H54 (cell line): ENCODE measurements around the gene DLX4.

ENCODE experiments used
- DNase-seq: peaks from one replicate; pipeline ENCODE4 v3.0.0; 2011; ENCODE audit warnings: low spot score, mixed read lengths; ENCODE audit not compliant: insufficient read length
- FAIRE-seq: peaks from 3 replicates; lab custom pipeline; 2011; peaks lifted over from hg19 to GRCh38; lab: Jason Lieb, UNC
- POLR2A ChIP-seq: IDR thresholded peaks from 2 replicates; pipeline ENCODE4 v1.6.1; 2011; ENCODE audit warnings: low read depth, mild to moderate bottlenecking, low read length

DLX4 gene

DNA sequence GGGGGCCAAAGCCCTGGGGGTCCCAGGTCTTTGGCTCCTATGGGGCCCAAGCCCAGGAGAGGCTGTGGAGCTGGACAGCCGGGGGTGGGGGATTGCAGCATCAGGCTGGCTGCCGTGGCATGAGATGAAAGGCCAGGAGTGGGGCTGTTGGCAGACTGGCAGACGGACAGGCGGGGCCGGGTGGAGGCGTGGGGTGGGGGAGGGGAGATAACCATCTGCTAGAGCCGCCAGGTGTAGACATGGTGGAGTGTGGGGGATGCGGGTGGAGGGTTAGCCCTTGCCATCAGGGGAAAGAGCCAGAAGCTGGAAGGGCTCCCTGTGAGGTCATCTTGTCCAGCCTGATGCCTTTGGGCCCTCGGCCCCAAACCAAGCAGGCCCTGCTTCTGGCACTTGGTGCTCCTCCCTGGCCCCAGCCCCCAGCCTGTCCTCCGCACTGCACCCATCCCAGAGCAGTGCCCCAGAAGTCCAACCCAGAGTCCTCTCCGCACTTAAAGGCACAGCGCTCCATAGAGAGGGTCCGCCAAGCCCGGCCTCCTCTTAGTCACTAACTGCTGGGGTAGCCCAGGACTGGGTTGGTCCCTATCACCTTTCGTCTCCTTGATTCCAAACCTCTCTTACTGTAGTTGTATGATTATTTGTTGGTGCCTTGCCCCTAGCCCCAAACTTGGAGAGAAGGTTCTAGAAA is 33.3 kb upstream of the DLX4 start:
- FAIRE-seq (no peak), DNase-seq (no peak)

DNA sequence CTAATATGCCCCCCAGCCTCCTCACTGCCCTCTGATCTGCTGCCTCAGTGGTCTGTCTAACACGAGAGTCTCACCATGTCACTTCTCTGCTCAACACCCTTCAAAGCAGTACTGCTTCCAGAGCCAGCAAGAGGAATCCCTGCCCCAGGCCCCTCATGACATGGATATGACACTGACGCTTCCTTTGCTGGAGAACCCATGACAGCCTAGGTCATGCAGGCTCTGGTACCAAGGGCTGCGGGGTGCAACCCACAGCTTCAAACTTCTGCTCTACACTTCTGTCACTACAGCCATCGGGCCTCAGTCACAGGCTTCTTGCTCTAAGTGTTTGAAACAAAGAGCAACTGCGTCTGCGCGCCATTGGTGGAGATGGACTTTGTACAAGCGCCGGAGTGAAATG is 32.6 kb upstream of the DLX4 start:
- DNase-seq (no peak), FAIRE-seq (no peak)
- TF ChIP-seq POLR2A: no peak

More for the DNA sequence above, 33.3 kb upstream of the DLX4 start:
- no peak for TF ChIP-seq POLR2A

DNA sequence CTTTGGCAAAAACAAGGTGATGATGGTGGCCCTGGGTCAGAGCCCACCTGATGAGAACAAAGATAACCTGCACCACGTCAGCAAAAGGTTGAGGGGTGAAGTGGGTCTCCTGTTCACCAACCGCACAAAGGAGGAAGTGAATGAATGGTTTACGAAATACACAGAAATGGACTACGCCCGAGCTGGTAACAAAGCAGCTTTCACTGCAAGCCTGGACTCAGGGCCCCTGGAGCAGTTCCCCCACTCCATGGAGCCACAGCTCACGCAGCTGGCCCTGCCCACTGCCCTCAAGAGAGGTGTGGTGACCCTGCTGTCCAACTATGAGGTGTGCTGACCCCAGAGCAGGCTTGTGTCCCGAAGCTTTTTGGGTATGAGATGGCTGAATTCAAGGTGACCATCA is 29.7 kb upstream of the DLX4 start:
- no peak for TF ChIP-seq POLR2A
- FAIRE-seq (no peak), DNase-seq (no peak)

DNA sequence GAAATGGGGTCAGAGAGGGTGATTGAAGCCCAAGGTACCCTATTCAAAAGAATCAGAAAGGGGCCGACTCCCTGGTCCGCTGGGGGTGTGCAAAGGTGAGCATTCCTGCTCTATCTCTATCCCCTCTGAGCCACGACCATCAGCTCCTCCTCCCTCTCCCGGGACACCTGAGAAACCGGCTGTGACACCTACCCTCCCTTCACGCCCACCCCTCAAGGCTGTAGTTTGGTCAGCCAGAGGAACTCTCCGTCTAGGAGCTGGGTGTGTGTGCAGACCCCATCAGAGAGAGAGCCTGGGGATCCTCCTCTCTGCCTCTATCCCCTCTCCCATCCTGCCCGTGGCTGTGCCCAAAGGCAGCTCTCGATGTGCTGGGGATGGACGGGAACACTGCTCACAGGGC is 27.6 kb upstream of the DLX4 start:
- no peak for FAIRE-seq
- no peak for DNase-seq
- no peak for TF ChIP-seq POLR2A

DNA sequence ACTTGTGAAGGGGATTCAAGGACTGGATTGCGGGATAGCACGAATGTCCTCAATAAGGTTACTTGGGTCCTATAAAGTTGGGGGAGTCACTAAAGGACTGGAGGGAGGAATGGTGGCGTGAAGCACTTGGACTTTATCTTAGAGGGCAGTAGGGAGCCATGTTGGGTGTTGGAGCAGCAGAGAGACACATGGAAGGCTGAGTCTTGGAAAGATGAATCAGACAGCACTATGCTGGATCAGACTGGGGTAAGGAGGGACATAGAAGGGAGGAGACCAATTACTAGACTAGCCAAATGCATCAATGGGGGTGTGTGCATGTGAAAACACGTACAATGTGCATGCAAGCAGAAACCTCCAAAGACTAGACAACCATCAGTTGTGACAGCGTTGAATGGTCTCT is 26.0 kb upstream of the DLX4 start:
- no peak for TF ChIP-seq POLR2A
- no peak for DNase-seq
- FAIRE-seq: no peak

DNA sequence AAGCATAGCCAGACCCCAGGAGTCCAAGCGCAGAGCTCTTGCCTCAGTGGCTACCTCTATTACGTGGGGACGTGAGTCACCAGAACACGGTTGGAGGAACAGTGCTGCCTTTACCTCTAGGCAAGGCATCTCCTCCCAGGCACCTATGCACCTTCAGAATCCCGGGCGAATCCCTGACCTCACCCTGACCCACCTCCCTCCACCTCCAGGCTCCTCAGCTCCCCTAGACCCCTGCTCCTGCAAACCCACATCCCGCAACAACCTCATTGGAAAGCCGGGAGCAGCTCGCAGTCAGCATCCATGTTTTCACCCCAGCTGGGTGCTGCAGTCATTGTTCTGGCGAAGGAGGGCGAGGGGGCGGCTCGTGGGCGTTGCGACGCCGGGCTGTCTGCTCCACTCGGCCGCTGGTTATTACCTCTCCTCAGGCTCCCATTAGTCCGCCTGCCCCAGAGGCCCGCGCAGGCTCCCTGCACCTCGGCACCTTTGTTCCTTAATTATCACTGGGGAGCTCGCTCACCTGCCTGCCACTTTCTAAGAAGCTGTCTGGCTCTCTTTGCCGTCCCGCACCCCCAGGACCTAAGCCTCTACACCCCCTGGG is 24.6 kb upstream of the DLX4 start:
- DNase-seq: no peak
- no peak for TF ChIP-seq POLR2A
- no peak for FAIRE-seq

DNA sequence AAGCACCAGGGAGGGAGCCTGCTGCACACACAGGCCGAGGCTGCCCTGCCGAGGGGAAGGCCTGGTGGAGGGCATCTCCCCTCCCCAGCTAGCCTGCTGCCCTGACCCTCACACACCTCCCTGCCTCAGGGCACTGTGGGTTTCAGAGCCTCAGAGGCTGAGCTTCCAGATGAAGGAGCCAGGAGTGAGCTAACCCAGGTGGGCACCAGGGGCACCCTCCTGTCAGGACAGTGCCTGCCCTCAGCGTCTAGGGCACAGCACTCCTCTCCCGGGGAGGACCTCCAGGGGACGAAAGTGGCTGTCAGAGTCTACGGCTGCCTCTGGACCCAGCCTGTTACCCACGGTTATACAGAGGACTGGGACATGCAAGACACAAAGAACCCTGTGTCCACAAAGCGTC is 22.8 kb upstream of the DLX4 start:
- no peak for TF ChIP-seq POLR2A

DNA sequence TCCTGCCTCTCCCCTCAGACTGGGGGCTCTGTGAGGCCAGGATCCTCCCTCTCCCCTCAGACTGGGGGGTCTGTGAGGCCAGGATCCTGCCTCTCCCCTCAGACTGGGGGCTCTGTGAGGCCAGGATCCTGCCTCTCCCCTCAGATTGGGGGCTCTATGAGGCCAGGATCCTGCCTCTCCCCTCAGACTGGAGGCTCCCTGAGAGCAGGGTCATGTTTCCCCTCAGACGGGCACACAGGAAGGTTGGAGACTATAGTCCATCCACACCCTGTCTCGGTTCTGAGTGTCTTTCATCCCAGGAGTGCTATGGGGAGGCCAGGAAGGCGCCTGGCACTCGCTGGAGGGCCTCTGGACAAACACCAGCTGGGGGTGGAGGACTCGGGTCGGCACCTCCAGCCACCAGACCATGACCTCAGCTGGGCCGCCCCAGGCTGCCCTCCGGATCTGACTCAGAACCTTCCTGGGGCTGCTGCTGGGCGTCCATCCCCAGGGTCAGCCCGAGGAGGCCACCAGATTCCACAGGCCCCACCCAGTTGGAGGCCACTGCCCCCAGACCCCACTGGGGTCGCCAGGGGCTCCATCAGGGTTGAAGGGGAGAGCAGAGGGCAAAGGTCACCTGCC is 21.9 kb upstream of the DLX4 start:
- no peak for TF ChIP-seq POLR2A
- no peak for FAIRE-seq
- DNase-seq: no peak

More for the DNA sequence above, 22.8 kb upstream of the DLX4 start:
- DNase-seq (no peak), FAIRE-seq (no peak)

DNA sequence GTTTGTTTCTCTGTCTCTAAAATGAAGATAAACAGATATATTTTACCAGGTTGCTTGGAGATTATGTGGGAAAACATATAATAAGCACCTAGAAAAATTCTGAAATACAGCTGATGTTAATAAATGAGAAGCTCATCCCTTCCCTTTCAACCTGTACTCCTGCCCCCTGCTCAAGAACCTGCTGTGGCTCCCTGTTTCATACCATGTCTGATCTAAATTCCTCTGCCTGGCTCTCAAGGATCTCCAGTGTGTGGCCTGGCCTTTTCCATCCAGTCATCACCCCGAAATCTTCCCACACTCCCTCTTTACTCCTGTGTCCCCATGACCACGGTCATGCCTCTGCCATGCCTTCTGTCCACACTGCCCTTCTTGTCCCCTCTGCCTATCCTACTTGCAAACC is 19.4 kb upstream of the DLX4 start:
- no peak for FAIRE-seq
- no peak for DNase-seq
- no peak for TF ChIP-seq POLR2A

DNA sequence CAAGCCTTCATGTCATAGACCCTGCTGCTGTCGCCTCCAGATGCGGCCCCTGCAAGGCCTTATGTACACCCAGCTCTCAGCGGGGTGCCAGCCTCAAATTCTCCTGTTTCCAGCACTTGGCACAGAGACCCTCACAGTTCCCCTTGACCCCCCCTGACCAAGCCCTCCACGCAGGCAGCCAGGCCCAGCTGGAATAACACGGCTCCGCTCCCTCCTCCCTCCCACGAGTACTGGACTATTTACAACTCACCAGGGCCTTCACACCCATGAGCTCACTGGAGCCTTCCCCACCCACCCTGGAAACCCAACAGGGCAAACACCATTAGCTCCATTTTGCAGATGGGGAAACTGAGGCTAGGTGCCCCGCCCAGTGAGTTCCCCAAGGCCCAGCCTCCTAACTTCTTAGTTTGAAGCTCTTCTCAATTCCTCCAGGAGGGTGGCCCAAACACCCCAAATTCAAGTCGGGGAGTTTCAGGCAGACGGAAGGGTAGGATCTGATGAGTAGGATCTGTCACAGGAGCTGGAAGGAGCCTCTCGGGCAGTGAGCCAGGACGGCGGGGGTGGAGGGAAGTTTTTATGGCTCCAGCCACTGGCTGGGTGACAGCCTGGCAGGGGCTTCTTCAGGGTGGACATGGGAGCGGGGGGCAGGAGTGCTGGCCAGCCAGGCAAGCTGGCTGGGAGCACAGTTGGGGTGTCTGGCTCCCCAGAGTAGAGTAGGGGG is 17.5 kb upstream of the DLX4 start:
- DNase-seq (no peak), FAIRE-seq (no peak)
- TF ChIP-seq POLR2A: no peak

DNA sequence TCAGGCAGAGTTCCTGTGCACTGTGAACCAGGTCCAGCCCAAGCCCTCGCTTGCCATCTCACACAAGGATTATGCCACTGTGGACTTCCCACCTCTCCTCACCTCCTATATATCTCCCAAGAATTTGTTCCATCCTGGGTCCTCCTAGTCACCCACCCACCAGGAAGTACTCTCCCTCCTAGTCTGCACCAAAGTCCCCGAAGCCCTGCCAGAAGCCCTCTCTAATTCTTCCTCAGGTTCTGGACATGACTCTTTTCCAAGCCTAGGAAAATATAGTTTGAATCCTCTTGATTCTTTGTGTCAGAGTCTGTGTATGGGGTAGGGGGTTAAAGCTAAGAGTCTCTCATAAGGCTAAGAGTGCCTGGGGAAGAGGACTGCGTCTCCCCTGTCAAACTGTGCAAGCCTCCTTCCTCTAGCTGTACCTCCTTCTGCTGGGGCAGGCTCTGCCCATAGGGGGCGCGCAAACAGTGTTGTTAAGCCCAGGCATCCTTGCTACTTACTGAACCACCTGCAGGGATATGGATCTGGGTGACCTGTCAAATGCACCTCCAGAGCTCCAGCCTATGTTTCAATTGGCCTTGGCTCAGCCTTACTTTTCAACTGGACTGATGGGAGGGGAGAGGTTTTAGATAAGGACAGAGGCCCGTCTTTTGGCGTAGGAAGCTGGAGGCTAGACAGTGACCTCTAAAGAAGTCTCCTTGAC is 16.6 kb upstream of the DLX4 start:
- DNase-seq (peak; percentile 88), FAIRE-seq (no peak)
- no peak for TF ChIP-seq POLR2A

DNA sequence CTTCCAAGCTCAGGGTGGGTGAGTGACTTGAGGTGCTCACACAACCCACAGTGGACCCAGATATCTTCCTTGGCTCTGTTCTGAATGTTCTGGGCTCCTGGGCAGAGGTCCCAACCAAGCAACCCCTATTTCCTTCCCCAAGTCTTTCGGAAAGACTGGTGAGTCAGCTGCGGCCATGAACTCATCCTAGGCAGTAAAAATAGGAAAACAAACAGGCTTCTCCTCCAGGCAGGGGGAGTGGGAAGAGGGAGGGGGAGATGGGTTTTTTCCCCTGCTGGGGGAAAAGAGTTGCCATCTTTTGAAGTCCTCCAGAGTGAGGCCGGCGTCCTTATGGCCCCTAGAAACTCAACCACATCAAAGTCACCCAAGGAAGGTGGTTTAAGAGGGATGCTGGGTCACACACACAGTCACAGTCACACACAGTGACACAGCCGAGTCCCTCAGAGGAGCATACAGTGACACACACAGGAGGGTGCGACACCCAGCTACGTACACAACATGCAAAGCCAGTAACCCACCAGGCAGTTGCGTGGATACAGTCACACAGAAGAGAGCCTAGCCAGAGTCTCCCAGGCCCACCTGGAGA is 16.0 kb upstream of the DLX4 start:
- FAIRE-seq (no peak), DNase-seq (peak; percentile 81)
- TF ChIP-seq POLR2A: no peak

DNA sequence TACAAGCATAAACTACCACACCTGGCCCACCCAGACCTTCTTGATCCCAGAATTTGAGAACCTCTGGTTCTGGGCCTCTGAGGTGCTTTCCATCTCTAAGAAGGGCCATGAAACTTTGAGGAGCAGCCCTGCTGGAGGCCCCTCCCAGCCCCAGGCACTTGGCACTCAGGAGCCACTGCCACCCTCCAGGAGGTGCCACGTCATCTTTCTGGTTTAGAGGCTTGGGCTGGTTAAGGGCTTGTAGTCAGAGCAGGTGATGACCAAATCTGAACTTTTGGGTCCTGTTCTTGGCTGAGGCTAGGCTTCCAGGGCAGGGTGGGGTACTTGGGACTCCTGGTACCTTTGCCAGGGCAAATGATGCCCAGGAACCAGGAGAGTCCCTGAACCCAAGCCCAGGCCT is 13.8 kb upstream of the DLX4 start:
- no peak for TF ChIP-seq POLR2A
- DNase-seq: peak; percentile 86
- FAIRE-seq: no peak
